HG03354 (cell line): Measurements from ENCODE around the gene SWI5.
"Not testable (repeated sequence)": the region's sequence is repeated elsewhere in the genome, so short reads cannot be mapped to it uniquely, and the experiment has no call there.

Experiments
- ATAC-seq: cut with Tn5 transposase; IDR thresholded peaks from one replicate; pipeline ENCODE4 v1.9.1; 2021; ENCODE audit warnings: mild to moderate bottlenecking; ENCODE audit not compliant: unreplicated experiment, poor library complexity, severe bottlenecking

SWI5 gene

GRCh38 chr9:128275198-128276007 is 673 bp upstream of the SWI5 start, which contains the start of gene GOLGA2:
TSS of gene GOLGA2 (minus strand) at chr9:128276007. CDS start at chr9:128275976, 31 bp downstream.
- ATAC-seq, result peak; percentile 63

GRCh38 chr9:128276574-128277270 is 646 bp downstream of the SWI5 start:
- ATAC-seq, result no peak

- not testable (repeated sequence) for ATAC-seq
These were observed 3.3 kb downstream of the SWI5 start for GRCh38 chr9:128279088-128280073.

- ATAC-seq, result no peak
These were observed 4.1 kb downstream of the SWI5 start for GRCh38 chr9:128280084-128280622.

- no peak for ATAC-seq
These were observed 6.4 kb downstream of the SWI5 start for GRCh38 chr9:128282500-128282899.

GRCh38 chr9:128285033-128285784 is 9.1 kb downstream of the SWI5 start:
- no peak for ATAC-seq

GRCh38 chr9:128286440-128286839 is 10.4 kb downstream of the SWI5 start:
- ATAC-seq, result no peak

- no peak for ATAC-seq
These were observed 12.4 kb downstream of the SWI5 start for GRCh38 chr9:128288273-128289004.

- no peak for ATAC-seq
These were observed 15.9 kb downstream of the SWI5 start for GRCh38 chr9:128292009-128292408.

- ATAC-seq, result no peak
These were observed 17.0 kb downstream of the SWI5 start for GRCh38 chr9:128293091-128293490.

GRCh38 chr9:128294142-128294541 is 18.1 kb downstream of the SWI5 start:
- no peak for ATAC-seq

GRCh38 chr9:128296340-128297220 is 20.5 kb downstream of the SWI5 start:
- no peak for ATAC-seq

- no peak for ATAC-seq
These were observed 21.2 kb downstream of the SWI5 start for GRCh38 chr9:128297221-128297773.

GRCh38 chr9:128298535-128299482 is 22.7 kb downstream of the SWI5 start:
- ATAC-seq, result no peak

GRCh38 chr9:128304136-128304970 is 28.3 kb downstream of the SWI5 start:
- ATAC-seq, result no peak
